ENCODE data around the gene KIF5C. TPM values are rescaled to one million over a fixed set of nuclear protein-coding genes. Genes with fewer than 3 reads are reported as not detected.
A peak's percentile ranks its signal among the peaks of the same experiment; 100 is the strongest.

The KIF5C gene
- total RNA-seq, 2 experiments from 2014 or later, result 13.5 to 14.1 TPM

DNA sequence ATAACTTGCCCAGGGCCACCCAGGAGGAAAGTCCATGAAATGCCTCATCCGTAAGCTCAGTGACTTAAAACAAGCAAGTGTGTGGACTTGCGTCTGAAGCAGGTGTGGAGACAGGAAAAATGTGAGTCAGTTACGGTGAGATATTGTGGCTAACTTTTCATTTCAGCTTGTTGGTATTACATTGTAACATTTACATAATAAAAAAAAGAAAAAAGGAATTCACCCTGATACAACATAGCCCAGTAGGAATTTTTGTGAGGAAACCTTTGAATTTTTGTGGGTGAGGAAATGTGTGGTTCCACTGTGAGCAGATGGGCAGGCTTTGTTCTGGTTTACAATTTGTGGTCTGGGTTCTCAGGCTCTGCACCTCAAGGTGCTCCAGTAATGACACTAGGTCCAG, 129.8 kb downstream of the KIF5C start:
- no peak overlapping the region for H3K4me3 Mint-ChIP-seq
- ChIA-PET POLR2A (interaction anchor here (0.5 kb wide), 1 partner anchor 93 kb away, joined by 3 read pairs; no protein-coding TSS in a partner anchor), CTCF (interaction anchor here (0.9 kb wide), 1 partner anchor 19 kb away, joined by 3 read pairs; no protein-coding TSS in a partner anchor)
- H3K36me3 Mint-ChIP-seq (ENCODE audit: low read depth), result peaks cover 8% of the 10 kb centered on the region
- intact Hi-C loops (cut with DNase I, micrococcal nuclease), result no loop called here
- H3K27ac Mint-ChIP-seq, result no peak overlapping the region
- H3K9me3 Mint-ChIP-seq (ENCODE audit: low read depth), result no peaks in the 10 kb centered on the region
- peaks cover 13% of the 10 kb centered on the region for H3K4me1 Mint-ChIP-seq
- DNase-seq, result no peak
- H3K27me3 Mint-ChIP-seq, result no peaks in the 10 kb centered on the region
- ATAC-seq, result no peak

DNA sequence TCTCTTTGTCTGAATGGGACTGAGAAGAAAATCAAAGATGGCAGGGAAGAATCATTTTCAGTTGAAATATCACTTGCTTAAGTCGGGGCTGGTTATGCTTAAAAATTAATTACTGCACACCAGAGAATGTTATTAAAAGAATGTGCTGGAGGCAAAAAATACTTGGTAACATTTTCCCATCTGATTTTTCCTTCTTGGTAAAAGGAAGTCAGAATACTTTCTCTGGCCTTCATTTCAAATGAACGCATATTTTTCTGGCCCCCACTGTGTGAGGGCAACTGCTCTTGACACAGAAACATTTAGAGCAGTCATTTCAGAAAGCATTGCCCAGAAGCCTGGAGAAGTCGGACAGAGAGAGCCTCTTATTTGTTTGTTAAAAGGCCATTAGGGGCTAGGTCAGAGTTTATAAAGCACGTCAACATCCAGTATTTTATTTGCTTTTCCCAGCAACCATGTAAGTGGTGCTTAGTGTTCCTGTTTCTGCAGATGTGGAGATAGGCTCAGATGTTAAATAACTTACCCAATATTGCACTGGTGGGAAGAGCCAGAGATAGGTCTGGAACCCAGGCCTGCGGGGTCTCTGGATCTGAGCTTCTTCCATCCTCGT, 130.5 kb downstream of the KIF5C start:
- no peak overlapping the region for H3K4me3 Mint-ChIP-seq
- DNase-seq (no peak), ATAC-seq (no peak)
- H3K36me3 Mint-ChIP-seq (ENCODE audit: low read depth), result peaks cover 10% of the 10 kb centered on the region
- H3K9me3 Mint-ChIP-seq (ENCODE audit: low read depth), result no peaks in the 10 kb centered on the region
- H3K4me1 Mint-ChIP-seq, result peaks cover 5% of the 10 kb centered on the region
- H3K27ac Mint-ChIP-seq, result no peak overlapping the region
- CTCF ChIA-PET, result no interaction called here
- POLR2A ChIA-PET, result no interaction called here
- intact Hi-C loops (cut with DNase I, micrococcal nuclease), result no loop called here
- no peaks in the 10 kb centered on the region for H3K27me3 Mint-ChIP-seq

DNA sequence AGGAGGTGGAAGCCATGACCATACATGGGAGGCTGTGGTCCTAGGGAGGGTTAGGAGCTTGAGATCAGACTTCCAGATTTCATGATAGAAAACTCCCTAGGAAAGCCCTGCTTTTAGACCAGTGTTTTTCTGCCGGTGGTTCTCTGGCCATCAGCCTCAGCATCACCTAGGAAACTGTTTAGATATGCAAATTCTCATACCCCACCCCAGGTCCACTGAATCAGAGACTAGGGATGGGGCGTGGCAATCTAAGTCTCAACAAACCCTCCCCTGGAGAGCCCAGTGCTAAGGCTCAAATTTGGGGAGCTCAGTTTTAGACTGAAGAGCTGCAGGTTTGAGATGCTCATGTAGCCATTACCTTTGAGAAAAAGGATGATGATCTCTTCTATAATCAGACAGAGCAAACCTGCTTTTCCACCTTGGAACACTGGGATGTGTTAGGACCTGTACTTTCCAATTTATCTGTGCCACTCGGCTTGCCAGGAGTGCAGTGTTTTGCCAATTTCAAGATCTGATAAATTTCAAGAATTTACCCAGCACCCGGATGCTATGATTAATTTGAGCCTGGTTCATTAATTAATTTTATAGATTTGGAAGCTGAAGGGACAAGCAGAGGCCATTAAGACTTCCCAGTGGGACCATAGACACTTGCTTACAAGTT, 132.0 kb downstream of the KIF5C start:
- no peaks in the 10 kb centered on the region for H3K4me1 Mint-ChIP-seq
- H3K36me3 Mint-ChIP-seq (ENCODE audit: low read depth), result peaks cover 7% of the 10 kb centered on the region
- H3K27ac Mint-ChIP-seq, result no peak overlapping the region
- H3K4me3 Mint-ChIP-seq, result no peak overlapping the region
- no peaks in the 10 kb centered on the region for H3K9me3 Mint-ChIP-seq (ENCODE audit: low read depth)
- no peak for DNase-seq
- POLR2A ChIA-PET, result interaction anchor here (0.6 kb wide), 1 partner anchor 337 kb away, joined by 3 read pairs; no protein-coding TSS in a partner anchor
- intact Hi-C loops (cut with DNase I, micrococcal nuclease), result no loop called here
- CTCF ChIA-PET, result interaction anchor here (2.1 kb wide), 1 partner anchor 10 kb away, joined by 8 read pairs; no protein-coding TSS in a partner anchor
- no peak for ATAC-seq
- no peaks in the 10 kb centered on the region for H3K27me3 Mint-ChIP-seq

DNA sequence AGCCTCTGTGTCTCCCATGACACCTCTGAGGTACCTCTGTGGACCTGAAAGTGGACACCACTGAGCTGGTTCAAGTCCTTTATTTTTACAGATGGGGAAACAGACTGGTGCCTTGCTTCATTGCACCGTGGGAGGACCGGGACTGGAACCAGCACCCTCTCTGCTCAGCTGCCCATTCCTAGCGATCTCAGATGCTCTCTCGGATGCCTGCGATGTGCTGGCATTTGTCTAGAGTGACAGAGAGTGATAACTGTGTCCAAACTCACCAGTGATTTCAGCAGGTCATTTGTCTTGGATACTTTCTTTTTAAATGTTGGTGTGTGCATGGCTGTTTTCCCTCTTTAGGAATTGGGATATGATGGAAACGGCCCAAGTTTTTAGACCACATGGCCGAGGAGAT, 133.4 kb downstream of the KIF5C start:
- ChIA-PET CTCF (interaction anchor here (1.0 to 2.1 kb wide), 2 partner anchors 9 to 21 kb away, joined by 3 to 8 read pairs; no protein-coding TSS in a partner anchor), POLR2A (interaction anchor here (0.6 kb wide), 1 partner anchor 9 kb away, joined by 7 read pairs; no protein-coding TSS in a partner anchor)
- Mint-ChIP-seq H3K27ac (no peak overlapping the region), H3K4me3 (no peak overlapping the region), H3K4me1 (no peaks in the 10 kb centered on the region), H3K9me3 (ENCODE audit: low read depth) (no peaks in the 10 kb centered on the region), H3K27me3 (no peaks in the 10 kb centered on the region), H3K36me3 (ENCODE audit: low read depth) (peaks cover 2% of the 10 kb centered on the region)
- intact Hi-C loops (cut with DNase I, micrococcal nuclease), result no loop called here
- DNase-seq (no peak), ATAC-seq (no peak)

DNA sequence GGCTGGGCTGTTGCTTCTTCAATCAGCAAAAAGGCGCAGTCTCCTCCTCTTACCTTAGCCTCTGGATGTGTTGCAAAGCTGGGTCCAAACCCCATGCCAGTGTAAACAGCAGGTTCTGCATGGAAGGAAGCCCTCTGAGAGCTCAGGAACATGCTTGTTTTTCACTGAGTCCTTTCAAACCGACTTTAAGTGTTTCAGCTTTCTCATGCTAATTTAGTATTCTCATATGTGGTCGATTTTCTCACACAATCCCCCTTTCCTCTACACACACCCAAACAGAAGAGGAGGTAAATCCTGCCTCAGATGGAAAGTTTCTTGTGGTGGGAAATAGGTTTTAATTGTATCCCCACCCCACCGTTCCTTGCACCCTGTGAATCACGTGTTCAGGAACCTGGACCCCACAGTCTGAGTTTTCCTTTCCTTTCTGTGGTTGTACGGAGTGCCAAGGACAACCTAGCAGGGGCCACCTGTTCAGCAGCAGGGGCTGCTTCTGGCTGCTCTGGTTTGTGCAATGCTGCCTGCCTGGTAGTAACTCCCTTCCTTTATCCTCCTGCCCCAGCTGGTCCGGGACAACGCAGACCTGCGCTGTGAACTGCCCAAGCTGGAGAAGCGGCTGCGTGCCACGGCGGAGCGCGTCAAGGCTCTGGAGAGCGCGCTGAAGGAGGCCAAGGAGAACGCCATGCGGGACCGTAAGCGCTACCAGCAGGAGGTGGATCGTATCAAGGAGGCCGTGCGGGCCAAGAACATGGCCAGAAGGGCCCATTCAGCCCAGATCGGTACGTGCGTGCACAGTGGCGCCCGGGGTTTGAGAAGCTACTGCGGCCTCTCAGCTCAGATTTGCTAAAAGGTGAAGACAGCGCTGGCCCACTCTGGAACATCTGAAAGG, 134.8 kb downstream of the KIF5C start:
- intact Hi-C loops (cut with DNase I, micrococcal nuclease), result no loop called here

DNA sequence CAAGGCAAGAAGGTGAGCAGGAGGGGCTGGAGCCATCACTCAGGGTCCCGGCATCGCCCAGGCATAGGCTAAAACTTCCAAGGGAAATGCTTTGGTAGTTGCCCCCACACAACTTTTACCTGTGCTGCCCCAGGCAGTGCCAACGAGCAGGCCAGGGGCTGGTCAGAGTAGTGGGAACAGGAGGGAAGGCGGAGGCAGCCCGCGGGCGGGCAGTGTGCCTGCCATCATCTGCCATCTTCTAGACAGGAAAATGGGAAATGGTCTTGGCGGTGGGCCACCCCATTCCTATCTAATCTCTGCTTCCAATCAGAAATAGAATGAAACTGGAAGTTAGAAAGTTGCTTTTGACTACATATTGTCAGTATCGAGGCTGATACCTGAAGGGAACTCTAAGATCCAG, 137.5 kb downstream of the KIF5C start:
- no peak for ATAC-seq
- intact Hi-C loops (cut with DNase I, micrococcal nuclease), result no loop called here
- no peak overlapping the region for H3K27ac Mint-ChIP-seq
- peaks cover 2% of the 10 kb centered on the region for H3K4me1 Mint-ChIP-seq
- H3K9me3 Mint-ChIP-seq (ENCODE audit: low read depth), result no peaks in the 10 kb centered on the region
- ChIA-PET CTCF (no interaction called here), POLR2A (no interaction called here)
- no peak for DNase-seq
- H3K36me3 Mint-ChIP-seq (ENCODE audit: low read depth), result peaks cover 2% of the 10 kb centered on the region
- H3K27me3 Mint-ChIP-seq, result peaks cover 1% of the 10 kb centered on the region
- H3K4me3 Mint-ChIP-seq, result no peak overlapping the region

More for the DNA sequence above, 134.8 kb downstream of the KIF5C start:
- no peak overlapping the region for H3K27ac Mint-ChIP-seq
- ChIA-PET POLR2A (no interaction called here), CTCF (interaction anchor here (0.7 to 1.2 kb wide), 2 partner anchors 8 to 19 kb away, joined by 3 to 4 read pairs; no protein-coding TSS in a partner anchor)
- DNase-seq (no peak), ATAC-seq (no peak)
- no peaks in the 10 kb centered on the region for H3K4me1 Mint-ChIP-seq
- no peak overlapping the region for H3K4me3 Mint-ChIP-seq
- no peaks in the 10 kb centered on the region for H3K27me3 Mint-ChIP-seq
- H3K36me3 Mint-ChIP-seq (ENCODE audit: low read depth), result peaks cover 2% of the 10 kb centered on the region
- no peaks in the 10 kb centered on the region for H3K9me3 Mint-ChIP-seq (ENCODE audit: low read depth)

DNA sequence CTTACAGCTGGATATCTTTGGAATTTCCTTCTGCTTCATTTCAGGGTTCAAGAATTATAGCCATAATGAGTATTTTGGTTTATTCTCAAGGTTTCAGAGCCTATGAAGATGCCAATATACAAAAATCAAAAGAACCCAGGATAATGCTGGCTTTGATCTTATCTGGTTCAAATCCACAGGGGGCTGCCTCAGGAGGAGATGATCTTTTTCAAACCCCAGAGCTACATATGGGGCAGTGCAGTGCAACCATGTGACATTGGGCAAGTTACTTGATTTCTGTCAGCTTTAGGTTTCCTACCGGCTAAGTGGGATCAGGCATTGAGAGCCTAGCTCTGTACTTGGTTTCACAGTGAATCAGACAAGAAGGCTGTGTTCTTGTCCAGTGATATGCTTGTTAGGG, 140.5 kb downstream of the KIF5C start:
- no peaks in the 10 kb centered on the region for H3K9me3 Mint-ChIP-seq (ENCODE audit: low read depth)
- intact Hi-C loops (cut with DNase I, micrococcal nuclease), result loop anchor here in 1 of 2 experiments (5.0 kb wide), 1 partner anchor 297 kb away; no protein-coding TSS in a partner anchor
- peaks cover 2% of the 10 kb centered on the region for H3K4me1 Mint-ChIP-seq
- no peak for DNase-seq
- H3K4me3 Mint-ChIP-seq, result no peak overlapping the region
- H3K27me3 Mint-ChIP-seq, result peaks cover 1% of the 10 kb centered on the region
- ChIA-PET CTCF (interaction anchor here (1.1 to 6.4 kb wide), 5 partner anchors 15 to 547 kb away, joined by 3 to 59 read pairs (median 4); no protein-coding TSS in a partner anchor), POLR2A (no interaction called here)
- H3K36me3 Mint-ChIP-seq (ENCODE audit: low read depth), result no peaks in the 10 kb centered on the region
- no peak for ATAC-seq
- H3K27ac Mint-ChIP-seq, result no peak overlapping the region

DNA sequence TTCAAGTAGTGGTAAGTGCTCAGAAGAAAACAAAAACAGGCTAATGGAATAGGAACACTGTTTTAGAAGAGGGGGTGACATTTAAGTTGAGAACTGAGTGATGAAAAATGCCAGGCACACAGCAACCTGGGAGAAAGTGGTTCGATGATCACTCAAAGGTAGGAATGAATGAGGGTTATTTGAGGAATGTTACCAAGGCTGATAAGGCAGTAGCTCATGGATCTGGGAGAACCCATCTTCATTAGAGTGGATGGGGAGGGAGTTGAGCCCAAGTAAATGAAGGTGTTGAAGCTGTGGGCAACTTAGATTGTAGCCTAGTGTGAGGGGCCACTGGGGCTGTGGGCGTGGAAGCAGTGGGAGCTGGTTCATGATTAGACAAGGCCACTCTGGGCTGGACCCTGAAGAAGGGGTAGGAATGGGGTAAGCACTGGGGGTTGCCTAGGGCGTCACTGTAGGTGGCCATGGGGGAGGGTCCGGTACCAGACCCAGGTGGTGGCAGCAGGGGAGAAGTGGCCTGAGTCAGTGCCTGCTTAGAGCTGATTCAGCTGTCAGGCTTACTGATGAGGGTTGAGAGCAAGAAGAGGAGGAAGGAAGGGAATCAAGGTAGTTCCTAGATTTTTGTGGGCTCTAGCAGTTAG, 141.0 kb downstream of the KIF5C start:
- intact Hi-C loops (cut with DNase I, micrococcal nuclease), result loop anchor here in 1 of 2 experiments (5.0 kb wide), 1 partner anchor 296 kb away; no protein-coding TSS in a partner anchor
- CTCF ChIA-PET, result interaction anchor here (0.6 to 6.4 kb wide), 16 partner anchors 8 to 1478 kb away, joined by 3 to 59 read pairs (median 3); no protein-coding TSS in a partner anchor
- Mint-ChIP-seq H3K4me3 (no peak overlapping the region), H3K27me3 (peaks cover 1% of the 10 kb centered on the region), H3K27ac (no peak overlapping the region), H3K9me3 (ENCODE audit: low read depth) (no peaks in the 10 kb centered on the region), H3K4me1 (peaks cover 2% of the 10 kb centered on the region), H3K36me3 (ENCODE audit: low read depth) (no peaks in the 10 kb centered on the region)
- POLR2A ChIA-PET, result no interaction called here
- ATAC-seq (no peak), DNase-seq (no peak)

DNA sequence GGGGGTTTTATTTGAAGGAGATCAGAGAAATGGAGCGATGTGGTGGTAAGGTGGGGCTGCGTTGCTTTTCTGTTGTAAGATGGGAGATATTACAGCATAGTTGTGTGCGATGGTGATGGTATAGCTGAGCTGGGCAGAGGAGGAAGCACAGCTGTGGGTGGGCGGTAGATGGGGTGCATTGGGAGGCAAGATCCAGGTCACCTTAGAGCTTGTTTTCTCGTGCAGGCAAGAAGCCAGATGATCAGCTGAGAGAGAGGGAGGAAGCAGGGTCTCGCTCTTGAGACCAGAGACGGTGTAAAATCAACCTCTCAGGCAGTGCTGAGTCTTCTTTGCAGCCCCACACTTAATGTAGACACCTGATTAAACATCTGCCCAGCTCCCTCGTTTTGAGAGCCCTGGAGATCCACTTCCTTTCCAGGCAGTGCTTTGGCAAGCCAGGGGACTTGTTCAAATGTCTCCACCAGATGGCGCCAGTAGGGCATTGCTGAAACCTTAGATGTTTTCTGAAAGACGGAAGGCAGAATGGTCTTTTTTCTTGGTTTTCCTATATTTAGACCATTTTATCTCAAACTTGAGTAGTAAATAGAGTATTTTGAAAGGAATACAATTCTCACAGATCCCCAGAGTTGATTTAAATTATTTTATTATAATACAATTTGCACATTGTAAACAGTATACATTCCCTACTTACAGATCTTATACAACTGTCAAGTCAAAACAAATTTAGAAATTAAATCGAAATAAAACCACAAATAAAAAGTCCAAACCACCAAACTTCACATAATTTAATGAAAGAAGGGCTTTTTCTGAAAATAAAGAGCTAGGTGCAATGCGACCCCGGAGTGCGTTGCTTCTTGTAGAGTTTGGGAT, 142.3 kb downstream of the KIF5C start:
- H3K27me3 Mint-ChIP-seq, result peaks cover 1% of the 10 kb centered on the region
- ChIA-PET CTCF (interaction anchor here (0.6 to 6.4 kb wide), 43 partner anchors 8 to 1846 kb away, joined by 3 to 59 read pairs (median 4); partner anchors contain the start of gene LYPD6B), POLR2A (interaction anchor here (0.5 to 0.6 kb wide), 2 partner anchors 9 to 423 kb away, joined by 3 to 7 read pairs; no protein-coding TSS in a partner anchor)
- peaks cover 2% of the 10 kb centered on the region for H3K4me1 Mint-ChIP-seq
- DNase-seq, result peak; percentile 86
- no peak overlapping the region for H3K4me3 Mint-ChIP-seq
- H3K9me3 Mint-ChIP-seq (ENCODE audit: low read depth), result no peaks in the 10 kb centered on the region
- H3K27ac Mint-ChIP-seq, result no peak overlapping the region
- intact Hi-C loops (cut with DNase I, micrococcal nuclease), result loop anchor here (1.0 to 5.0 kb wide), 3 partner anchors 295 to 544 kb away; no protein-coding TSS in a partner anchor
- peak; percentile 61 for ATAC-seq
- no peaks in the 10 kb centered on the region for H3K36me3 Mint-ChIP-seq (ENCODE audit: low read depth)

DNA sequence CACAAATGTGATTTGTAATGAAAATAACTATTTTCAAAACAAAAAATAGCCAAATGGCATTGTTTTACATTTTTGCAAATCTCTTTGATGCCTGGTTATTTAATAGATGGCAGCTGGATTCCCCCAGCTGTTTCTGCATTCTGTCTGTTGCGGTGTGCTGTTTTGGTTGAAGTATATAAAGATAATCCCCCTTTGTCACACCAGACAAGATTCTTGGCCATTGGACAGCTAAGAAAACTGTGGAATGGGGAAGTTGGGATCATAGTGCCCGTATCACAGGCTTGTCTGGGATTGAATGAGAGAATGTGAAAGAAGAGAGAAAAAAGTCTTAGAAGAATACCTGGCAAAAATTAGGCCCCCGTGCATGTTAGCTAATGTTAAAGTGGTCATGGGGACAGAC, 144.0 kb downstream of the KIF5C start:
- CTCF ChIA-PET, result interaction anchor here (0.7 to 6.4 kb wide), 5 partner anchors 9 to 543 kb away, joined by 3 to 59 read pairs (median 5); no protein-coding TSS in a partner anchor
- intact Hi-C loops (cut with DNase I, micrococcal nuclease), result loop anchor here in 1 of 2 experiments (5.0 kb wide), 1 partner anchor 293 kb away; no protein-coding TSS in a partner anchor
- ATAC-seq (no peak), DNase-seq (no peak)
- Mint-ChIP-seq H3K27ac (no peak overlapping the region), H3K4me3 (no peak overlapping the region), H3K9me3 (ENCODE audit: low read depth) (no peaks in the 10 kb centered on the region), H3K27me3 (peaks cover 1% of the 10 kb centered on the region), H3K36me3 (ENCODE audit: low read depth) (no peaks in the 10 kb centered on the region), H3K4me1 (peaks cover 2% of the 10 kb centered on the region)
- POLR2A ChIA-PET, result no interaction called here
